Keratinocyte (primary cell): ENCODE measurements around the gene CD160. TPM values are rescaled to one million over a fixed set of nuclear protein-coding genes. Genes with fewer than 3 reads are reported as not detected.

Experiments
- DNase-seq: peaks from one replicate; pipeline ENCODE4 v3.0.0-alpha.2; 2011; ENCODE audit warnings: low read depth, missing footprints, low spot score
- FAIRE-seq: peaks from 2 replicates; lab custom pipeline; 2011; peaks lifted over from hg19 to GRCh38; lab: Jason Lieb, UNC
- H2AFZ ChIP-seq: 2 replicates; pipeline ENCODE4 v1.6.0; 2012; ENCODE audit warnings: low read length, control low read depth, inconsistent platforms; ENCODE audit not compliant: control insufficient read depth
- H3K27ac ChIP-seq: 2 replicates; pipeline ENCODE4 v1.5.1; 2011; ENCODE audit warnings: low read length; ENCODE audit not compliant: control insufficient read depth, insufficient read depth
- H3K27me3 ChIP-seq: 3 replicates; pipeline ENCODE4 v1.6.0; 2011; ENCODE audit warnings: low read length; ENCODE audit not compliant: control insufficient read depth, insufficient read depth; ENCODE audit errors: extremely low read depth
- H3K36me3 ChIP-seq, 2 experiments: 2 replicates in 1 of 2; 3 replicates in 1 of 2; pipeline ENCODE4 v1.5.1; 2011; ENCODE audit warnings: low read length in 2 of 2, mild to moderate bottlenecking in 1 of 2; ENCODE audit not compliant: control insufficient read depth in 2 of 2, insufficient read depth in 2 of 2; ENCODE audit errors: extremely low read depth in 1 of 2
- H3K4me1 ChIP-seq: 3 replicates; pipeline ENCODE4 v1.5.1; 2011; ENCODE audit warnings: low read length; ENCODE audit not compliant: control insufficient read depth, insufficient read depth; ENCODE audit errors: extremely low read depth
- H3K4me2 ChIP-seq: 3 replicates; pipeline ENCODE4 v1.6.0; 2011; ENCODE audit warnings: low read depth, low read length; ENCODE audit not compliant: control insufficient read depth, insufficient read depth; ENCODE audit errors: extremely low read depth
- H3K4me3 ChIP-seq, 3 experiments: fragments of 200-600 bp in 1 of 3; sonication (generic) in 1 of 3; 2 replicates in 2 of 3; 3 replicates in 1 of 3; pipeline ENCODE4 v1.5.1; 2011 to 2016; ENCODE audit warnings: low read length in 3 of 3, mild to moderate bottlenecking in 3 of 3, control low read depth in 2 of 3, inconsistent platforms in 1 of 3, low read depth in 1 of 3, mixed read lengths in 1 of 3, mixed run types in 1 of 3, moderate library complexity in 1 of 3; ENCODE audit not compliant: control insufficient read depth in 2 of 3, insufficient read depth in 2 of 3; ENCODE audit errors: extremely low read depth in 1 of 3
- H3K79me2 ChIP-seq: 2 replicates; pipeline ENCODE4 v1.6.0; 2012; ENCODE audit warnings: low read length; ENCODE audit not compliant: control insufficient read depth, insufficient read depth
- H3K9ac ChIP-seq: 3 replicates; pipeline ENCODE4 v1.6.0; 2011; ENCODE audit warnings: low read length; ENCODE audit not compliant: control insufficient read depth, insufficient read depth; ENCODE audit errors: extremely low read depth
- H3K9me1 ChIP-seq: 3 replicates; pipeline ENCODE4 v1.6.0; 2011; ENCODE audit warnings: low read length; ENCODE audit not compliant: control insufficient read depth, insufficient read depth; ENCODE audit errors: extremely low read depth
- H3K9me3 ChIP-seq: 2 replicates; pipeline ENCODE4 v1.5.1; 2012; ENCODE audit warnings: low read depth, low read length; ENCODE audit not compliant: control insufficient read depth
- H4K20me1 ChIP-seq: 3 replicates; pipeline ENCODE4 v1.6.0; 2011; ENCODE audit warnings: low read length; ENCODE audit not compliant: control insufficient read depth, insufficient read depth; ENCODE audit errors: extremely low read depth
- CTCF ChIP-seq, 3 experiments: IDR thresholded peaks in 1 of 3; conservative IDR thresholded peaks in 1 of 3; optimal IDR thresholded peaks in 1 of 3; 2 replicates in 2 of 3; 3 replicates in 1 of 3; pipeline versions ENCODE3 to v1.5.1; 2011; ENCODE audit warnings: low read length in 3 of 3, mild to moderate bottlenecking in 3 of 3, moderate library complexity in 2 of 3, control low read depth in 1 of 3, inconsistent platforms in 1 of 3; ENCODE audit not compliant: insufficient read depth in 2 of 3; ENCODE audit errors: extremely low read depth in 1 of 3
- EZH2 ChIP-seq: IDR thresholded peaks from one replicate; pipeline ENCODE4 v1.6.1; 2012; ENCODE audit warnings: inconsistent platforms, mild to moderate bottlenecking, low read length, moderate library complexity
- dilution Hi-C: fragments of 300-500 bp; cut with MboI; formaldehyde crosslinking; loops from one replicate; pipeline ENCODE4 v1.7.0; 2020; ENCODE audit warnings: low sequenced_read_pairs; ENCODE audit not compliant: extremely low pct_ligation_motif_present
- polyA plus RNA-seq, 5 experiments: library from polyadenylated mRNA; depleted of rRNA in 3 of 5; stranded (reverse) in 3 of 5; stranded (forward) in 1 of 5; unstranded in 1 of 5; fragments of >200 nt; gene quantifications; 1 replicate in 1 of 5; 2 replicates in 3 of 5; 3 replicates in 1 of 5; pipeline versions ENCODE4 v1.2.1 to v1.2.3, GENCODE V29; 2011 to 2012; ENCODE audit warnings: missing spikeins in 2 of 5, low read depth in 1 of 5, low replicate concordance in 1 of 5

Gene CD160
- polyA plus RNA-seq, 1 donor (not counting 4 experiments of a cell fraction or from before 2014, with no cell fraction given) = not detected

- Histone ChIP-seq H3K9me1 (no peaks in the 10 kb centered on the region), H3K27me3 (no peaks in the 10 kb centered on the region), H3K79me2 (no peaks in the 10 kb centered on the region), H3K36me3 (no peaks in the 10 kb centered on the region), H3K4me2 (no peak overlapping the region), H3K4me3 (no peak overlapping the region), H3K4me1 (no peaks in the 10 kb centered on the region), H4K20me1 (no peaks in the 10 kb centered on the region), H3K9me3 (no peaks in the 10 kb centered on the region), H3K27ac (no peak overlapping the region), H2AFZ (no peak overlapping the region), H3K9ac (no peak overlapping the region)
- FAIRE-seq (no peak), DNase-seq (no peak)
- dilution Hi-C loops = no loop called here
- TF ChIP-seq EZH2 = no peak
- no peak for TF ChIP-seq CTCF (optimal IDR thresholded peaks at IDR 0.05 in 1 of 3, IDR thresholded peaks at IDR 0.05 in 1 of 3, conservative IDR thresholded peaks at IDR 0.05 in 1 of 3; ENCODE audit: extremely low read depth in 1 of 3, insufficient read depth in 2 of 3, low read length in 3 of 3)
These were observed 11.2 kb downstream of the CD160 start for GRCh38 chr1:145730467-145730866.

- Histone ChIP-seq H3K36me3 (no peaks in the 10 kb centered on the region), H3K4me1 (no peaks in the 10 kb centered on the region), H4K20me1 (no peaks in the 10 kb centered on the region), H3K27me3 (no peaks in the 10 kb centered on the region), H2AFZ (no peak overlapping the region), H3K9ac (no peak overlapping the region), H3K79me2 (no peaks in the 10 kb centered on the region), H3K4me3 (no peak overlapping the region), H3K27ac (no peak overlapping the region), H3K9me3 (no peaks in the 10 kb centered on the region), H3K9me1 (no peaks in the 10 kb centered on the region), H3K4me2 (no peak overlapping the region)
- TF ChIP-seq CTCF (optimal IDR thresholded peaks at IDR 0.05 in 1 of 3, IDR thresholded peaks at IDR 0.05 in 1 of 3, conservative IDR thresholded peaks at IDR 0.05 in 1 of 3; ENCODE audit: extremely low read depth in 1 of 3, insufficient read depth in 2 of 3, low read length in 3 of 3) (peak in 1 of 3 experiments; percentile 7), EZH2 (no peak)
- DNase-seq (no peak), FAIRE-seq (no peak)
- dilution Hi-C loops = no loop called here
These were observed 11.6 kb downstream of the CD160 start for GRCh38 chr1:145730900-145731299.
